HTR-8/SVneo (cell line): Measurements from ENCODE around the gene RFLNA.

Experiments used
- DNase-seq: peaks from one replicate; pipeline ENCODE4 v3.0.0; 2011; ENCODE audit warnings: low spot score, mixed read lengths; ENCODE audit not compliant: insufficient read length
- FAIRE-seq: peaks from 2 replicates; lab custom pipeline; 2011; peaks lifted over from hg19 to GRCh38; lab: Jason Lieb, UNC

The RFLNA gene

DNA sequence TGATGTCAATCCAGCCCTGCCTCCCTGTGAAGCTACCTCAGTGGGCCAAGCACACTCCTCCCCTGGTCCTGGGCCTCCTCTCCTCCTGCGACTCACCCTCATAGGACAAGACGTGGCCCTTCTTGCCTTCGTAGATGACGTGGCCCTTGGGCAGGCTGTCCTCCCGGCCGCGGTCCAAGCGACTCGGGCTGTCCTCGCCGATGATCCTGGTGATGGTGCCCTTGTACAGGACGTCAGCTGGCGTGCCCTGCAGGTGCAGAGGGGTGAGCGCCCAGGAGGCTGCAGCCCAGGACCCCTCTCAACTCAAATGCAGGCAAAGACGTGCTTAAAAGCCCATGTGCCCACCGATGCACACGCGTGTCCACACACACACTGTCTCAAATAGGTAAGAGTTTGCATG, 55.6 kb downstream of the RFLNA start:
- FAIRE-seq (peak; percentile 9), DNase-seq (no peak)

GRCh38 chr12:124351422-124351821, 56.5 kb downstream of the RFLNA start:
- DNase-seq (no peak), FAIRE-seq (no peak)

- DNase-seq (no peak), FAIRE-seq (no peak)
Measured at GRCh38 chr12:124352257-124352656, 57.4 kb downstream of the RFLNA start.

- DNase-seq: no peak
- FAIRE-seq: no peak
Measured at GRCh38 chr12:124352839-124353238, 57.9 kb downstream of the RFLNA start.

DNA sequence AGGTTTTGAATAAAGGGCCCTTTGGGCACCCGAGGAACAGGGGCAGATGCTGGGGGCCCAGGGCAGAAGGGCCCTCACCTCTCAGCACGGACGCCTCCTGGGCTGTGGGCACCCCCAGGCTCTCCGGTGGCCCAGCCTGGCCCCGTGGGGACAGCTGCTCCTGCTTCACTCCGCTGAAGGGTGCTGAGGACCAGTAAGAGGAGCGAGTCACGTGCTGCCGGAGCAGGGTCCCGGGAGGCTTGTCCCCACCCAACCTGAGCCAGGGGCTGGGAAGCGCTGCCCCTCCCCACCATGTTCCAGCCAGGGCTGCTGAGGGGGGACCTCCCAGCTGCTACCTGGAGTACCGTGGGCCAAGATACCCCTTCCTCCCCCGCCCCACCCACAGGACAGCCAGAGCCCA, 59.5 kb downstream of the RFLNA start:
- FAIRE-seq: no peak
- DNase-seq: no peak

DNA sequence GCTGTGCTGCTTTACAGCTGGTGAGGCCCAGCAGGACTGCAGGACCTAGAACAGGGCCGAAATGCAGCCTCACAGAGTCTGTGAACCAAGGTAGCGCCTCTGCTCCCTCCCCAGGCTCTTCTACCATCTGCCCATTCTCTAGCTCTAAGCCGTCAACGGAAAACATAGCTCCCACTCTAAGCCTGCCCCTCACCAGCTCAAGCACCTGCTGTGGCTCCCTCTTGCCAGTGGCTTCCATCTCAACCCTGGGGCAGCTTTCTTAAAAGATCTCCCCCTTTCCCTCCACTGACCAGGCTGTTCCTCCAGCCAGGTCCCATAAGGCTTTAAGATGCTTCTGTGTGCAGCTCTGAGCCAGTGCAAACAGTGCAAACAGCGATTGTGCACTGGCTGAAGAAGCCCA, 61.3 kb downstream of the RFLNA start:
- FAIRE-seq (no peak), DNase-seq (no peak)

DNA sequence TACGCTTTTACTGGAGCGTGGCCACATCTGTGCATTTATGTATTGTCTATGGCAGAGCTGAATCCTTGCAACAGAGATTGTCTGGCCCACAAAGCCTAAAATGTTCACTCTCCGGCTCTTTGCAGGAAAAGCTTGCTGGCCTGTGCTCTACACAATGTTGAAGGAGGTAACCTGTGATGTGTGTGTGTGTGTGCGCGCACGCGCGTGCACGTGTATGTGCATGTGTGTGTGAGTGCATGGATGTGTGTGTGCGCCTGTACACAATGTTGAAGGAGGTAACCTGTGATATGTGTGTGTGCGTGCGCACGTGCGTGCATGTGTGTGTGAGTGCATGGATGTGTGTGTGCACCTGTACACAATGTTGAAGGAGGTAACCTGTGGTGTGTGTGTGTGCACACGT, 62.7 kb downstream of the RFLNA start:
- no peak for FAIRE-seq

DNA sequence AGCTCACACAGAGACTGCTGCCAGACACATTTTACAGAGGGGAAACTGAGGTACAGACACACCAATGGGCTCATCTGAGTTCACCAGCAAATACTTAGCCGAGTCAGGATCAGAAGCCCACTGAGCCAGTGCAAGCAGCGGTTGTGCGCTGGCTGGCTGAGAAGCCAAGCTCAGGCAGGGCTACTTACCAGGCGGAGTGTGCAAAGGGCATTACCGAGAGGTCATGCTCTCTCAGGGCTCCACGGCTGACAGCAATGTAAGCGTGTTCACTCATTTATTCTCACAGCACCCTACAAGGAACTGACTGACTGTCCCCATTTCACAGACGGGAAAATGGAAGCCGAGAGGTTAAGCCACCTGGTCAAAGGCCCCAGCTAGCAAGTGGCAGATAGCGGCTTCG, 63.7 kb downstream of the RFLNA start:
- no peak for DNase-seq
- FAIRE-seq: no peak

More for the DNA sequence above, 62.7 kb downstream of the RFLNA start:
- no peak for DNase-seq

GRCh38 chr12:124359671-124360581, 65.0 kb downstream of the RFLNA start:
- DNase-seq (no peak), FAIRE-seq (no peak)

- FAIRE-seq (no peak), DNase-seq (no peak)
Measured at GRCh38 chr12:124361074-124361970, 66.4 kb downstream of the RFLNA start.

DNA sequence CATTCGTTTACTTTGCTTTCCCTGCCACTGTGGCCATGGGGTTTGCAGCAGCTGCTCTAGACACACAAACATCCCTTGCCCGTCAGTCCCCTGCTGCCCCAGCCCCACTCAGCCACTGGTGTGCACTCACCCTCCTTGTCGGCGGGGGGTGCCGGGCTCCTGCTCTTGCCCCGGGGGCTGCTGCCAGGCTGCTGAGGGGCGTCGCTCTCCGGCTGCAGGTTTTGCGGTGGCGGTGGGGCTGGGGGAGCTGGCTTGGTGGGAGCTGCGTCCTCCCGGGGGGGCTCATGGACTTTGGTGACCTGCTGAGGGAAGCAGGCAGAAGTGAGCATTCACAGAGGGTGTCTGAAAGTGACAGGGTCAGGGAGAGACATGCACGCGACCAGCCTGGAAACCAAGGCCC, 67.1 kb downstream of the RFLNA start:
- no peak for FAIRE-seq
- DNase-seq: no peak

DNA sequence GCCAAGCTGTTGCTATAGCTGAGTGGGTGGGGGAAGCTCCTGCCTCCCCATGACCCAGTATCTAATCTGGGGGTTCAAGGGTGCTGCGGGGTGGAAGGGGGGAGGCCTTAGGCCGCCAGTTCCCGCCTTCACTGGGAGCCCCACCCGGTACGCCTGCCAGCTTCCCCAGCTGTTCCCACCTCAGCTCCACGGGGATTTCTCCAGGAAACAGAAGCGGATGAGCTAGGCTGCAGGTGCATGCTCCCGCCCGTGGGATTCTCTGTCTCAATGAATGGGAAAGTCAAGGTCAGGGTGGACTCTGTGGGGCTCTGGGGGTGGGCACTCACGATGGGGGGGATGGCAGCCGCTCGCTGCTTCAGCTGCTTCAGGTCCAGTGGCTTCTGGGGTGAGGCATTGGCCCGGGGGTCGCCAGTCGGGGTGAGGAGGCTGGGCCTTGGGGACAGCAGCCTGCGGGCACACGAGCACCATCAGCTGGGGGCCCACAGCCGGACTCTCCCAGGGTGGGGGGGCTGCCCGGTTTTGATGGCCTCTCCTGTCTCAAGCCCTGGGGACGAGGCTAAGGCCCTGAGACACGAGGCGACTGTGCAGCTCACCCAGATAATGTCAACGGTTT, 68.6 kb downstream of the RFLNA start:
- no peak for FAIRE-seq
- no peak for DNase-seq

DNA sequence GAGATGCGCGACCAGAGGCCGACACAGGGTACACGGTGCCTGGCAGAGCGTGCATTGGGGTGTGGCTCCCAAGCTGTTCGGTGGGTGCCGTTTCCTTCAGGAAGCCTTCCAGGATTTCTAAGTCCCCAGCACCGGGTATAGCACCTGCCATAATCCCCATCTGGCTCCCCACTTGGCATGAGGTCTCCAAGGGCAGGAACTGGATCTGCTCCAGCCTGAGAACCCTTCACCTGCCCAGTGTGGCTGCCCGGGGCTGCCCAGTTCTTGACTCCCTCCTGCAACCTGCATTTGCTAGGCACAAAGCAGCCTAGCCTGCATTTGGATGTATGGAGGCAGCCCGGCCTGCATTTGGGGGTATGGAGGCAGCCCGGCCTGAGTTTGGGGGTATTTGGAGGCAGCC, 69.7 kb downstream of the RFLNA start:
- FAIRE-seq (no peak), DNase-seq (no peak)
